Retina (tissue), 1 donor: ENCODE data around the gene MEGF8.

Experiments
- DNase-seq: peaks from one replicate; pipeline ENCODE4 v3.0.0-alpha.2; 2016

MEGF8 gene

GRCh38 chr19:42287017-42287826 is 38.2 kb upstream of the MEGF8 start:
- DNase-seq = no peak

- DNase-seq = no peak
These were observed 37.7 kb upstream of the MEGF8 start for GRCh38 chr19:42287827-42288107.

- DNase-seq = no peak
These were observed 37.0 kb upstream of the MEGF8 start for GRCh38 chr19:42288387-42288786.

GRCh38 chr19:42288881-42289555 is 36.4 kb upstream of the MEGF8 start:
- no peak for DNase-seq

GRCh38 chr19:42289556-42290041 is 35.8 kb upstream of the MEGF8 start:
- DNase-seq = no peak

GRCh38 chr19:42290136-42290522 is 35.3 kb upstream of the MEGF8 start:
- DNase-seq = no peak

GRCh38 chr19:42290523-42291434 is 34.7 kb upstream of the MEGF8 start:
- no peak for DNase-seq

GRCh38 chr19:42291435-42291810 is 34.0 kb upstream of the MEGF8 start:
- no peak for DNase-seq

GRCh38 chr19:42292042-42292960 is 33.1 kb upstream of the MEGF8 start:
- DNase-seq = no peak

- no peak for DNase-seq
These were observed 32.5 kb upstream of the MEGF8 start for GRCh38 chr19:42292963-42293362.

GRCh38 chr19:42293540-42293939 is 31.9 kb upstream of the MEGF8 start:
- no peak for DNase-seq

- DNase-seq = no peak
These were observed 31.5 kb upstream of the MEGF8 start for GRCh38 chr19:42293948-42294347.

GRCh38 chr19:42294471-42295137 is 30.8 kb upstream of the MEGF8 start:
- DNase-seq = no peak

GRCh38 chr19:42295342-42295741 is 30.1 kb upstream of the MEGF8 start:
- DNase-seq = no peak

- peak; percentile 85 for DNase-seq
These were observed 29.5 kb upstream of the MEGF8 start for GRCh38 chr19:42295831-42296525.

GRCh38 chr19:42297039-42297438 is 28.4 kb upstream of the MEGF8 start:
- no peak for DNase-seq

GRCh38 chr19:42301646-42302203 is 23.7 kb upstream of the MEGF8 start, which contains the start of gene PRR19:
Gene PRR19, plus strand, starts transcription at chr19:42302132. Its CDS starts 7,453 bp downstream, at chr19:42309585.
- no peak for DNase-seq

GRCh38 chr19:42303101-42303464 is 22.4 kb upstream of the MEGF8 start:
- no peak for DNase-seq

- DNase-seq = no peak
These were observed 21.6 kb upstream of the MEGF8 start for GRCh38 chr19:42303876-42304275.

GRCh38 chr19:42306646-42307045 is 18.8 kb upstream of the MEGF8 start:
- no peak for DNase-seq

GRCh38 chr19:42309686-42310085 is 15.7 kb upstream of the MEGF8 start:
- DNase-seq = no peak
